Smooth muscle cell of the brain vasculature (primary cell): ENCODE data around the gene OR2A1.
"Not testable (repeated sequence)": the region's sequence is repeated elsewhere in the genome, so short reads cannot be mapped to it uniquely, and the experiment has no call there.

Source experiments
- DNase-seq: peaks from one replicate; pipeline ENCODE4 v3.0.0-alpha.2; 2012; ENCODE audit warnings: low read depth, low spot score

The OR2A1 gene

GRCh38 chr7:144323359-144323758 is 11.1 kb downstream of the OR2A1 start:
- not testable (repeated sequence) for DNase-seq

GRCh38 chr7:144325868-144326267 is 13.6 kb downstream of the OR2A1 start:
- DNase-seq = not testable (repeated sequence)

GRCh38 chr7:144330044-144330443 is 17.8 kb downstream of the OR2A1 start:
- not testable (repeated sequence) for DNase-seq

DNA sequence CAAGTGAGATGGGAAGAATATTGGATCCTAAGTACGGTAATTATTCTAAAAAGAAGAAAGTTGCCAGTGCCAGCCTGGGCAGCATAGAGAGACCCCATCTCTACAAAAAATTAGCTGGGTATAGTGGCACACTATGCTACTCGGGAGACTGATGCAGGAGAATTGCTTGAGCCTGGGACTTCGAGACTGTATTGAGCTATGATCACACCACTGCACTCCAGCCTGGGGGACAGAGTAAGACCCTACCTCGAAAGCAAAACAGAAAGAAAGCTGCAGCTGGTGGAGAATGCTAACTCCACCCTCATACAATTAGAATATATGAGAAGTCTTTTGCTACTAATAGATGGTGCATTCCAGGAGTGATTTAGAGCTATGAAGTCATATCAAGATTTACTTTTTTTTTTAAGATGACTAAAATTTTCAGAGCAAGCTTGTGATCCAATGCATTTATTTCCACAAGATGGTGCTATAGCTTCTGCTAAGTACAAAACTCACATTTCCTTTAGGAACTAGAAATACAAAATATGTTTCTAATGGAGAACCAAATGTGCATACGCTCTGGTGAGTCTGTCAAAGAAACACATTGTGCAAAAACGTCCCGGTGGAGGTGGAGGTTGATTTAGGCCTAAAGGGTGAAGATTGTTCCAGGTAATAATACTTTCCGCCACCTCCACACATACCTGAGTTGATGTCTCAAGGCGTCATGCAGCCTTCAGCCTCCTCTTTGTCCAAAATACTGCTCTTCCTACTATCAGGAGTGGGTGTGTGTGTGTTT is 19.2 kb downstream of the OR2A1 start:
- not testable (repeated sequence) for DNase-seq

- not testable (repeated sequence) for DNase-seq
Measured at GRCh38 chr7:144331996-144332288, 19.7 kb downstream of the OR2A1 start.

GRCh38 chr7:144348625-144349024 is 36.4 kb downstream of the OR2A1 start:
- DNase-seq = not testable (repeated sequence)

- DNase-seq = not testable (repeated sequence)
Measured at GRCh38 chr7:144351667-144352066, 39.4 kb downstream of the OR2A1 start.

GRCh38 chr7:144355176-144355822 is 43.1 kb downstream of the OR2A1 start, which contains the start of gene ARHGEF5:
Gene ARHGEF5, plus strand, starts transcription at chr7:144355402. Its CDS starts 7,268 bp downstream, at chr7:144362670.
- DNase-seq = not testable (repeated sequence)

DNA sequence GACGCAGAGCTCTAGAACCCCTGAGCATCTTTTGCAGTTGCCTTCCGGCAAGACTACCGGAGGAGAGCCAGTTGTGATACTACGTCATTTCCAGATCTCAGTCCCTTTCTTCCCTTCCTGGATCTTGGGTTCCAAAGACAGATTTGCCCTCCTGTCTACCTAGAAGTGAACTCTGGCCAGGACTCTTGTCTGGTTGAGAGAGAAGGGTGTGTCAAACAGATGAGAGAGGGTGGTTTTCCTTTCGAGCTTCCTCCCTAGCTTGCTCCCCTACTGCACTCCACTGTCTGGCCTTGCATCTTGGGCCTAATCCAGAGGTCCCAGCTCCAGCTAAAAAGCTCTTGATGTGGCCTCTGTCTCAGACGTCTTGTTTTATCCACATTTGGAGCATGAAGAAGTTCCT is 44.0 kb downstream of the OR2A1 start:
- DNase-seq = not testable (repeated sequence)

DNA sequence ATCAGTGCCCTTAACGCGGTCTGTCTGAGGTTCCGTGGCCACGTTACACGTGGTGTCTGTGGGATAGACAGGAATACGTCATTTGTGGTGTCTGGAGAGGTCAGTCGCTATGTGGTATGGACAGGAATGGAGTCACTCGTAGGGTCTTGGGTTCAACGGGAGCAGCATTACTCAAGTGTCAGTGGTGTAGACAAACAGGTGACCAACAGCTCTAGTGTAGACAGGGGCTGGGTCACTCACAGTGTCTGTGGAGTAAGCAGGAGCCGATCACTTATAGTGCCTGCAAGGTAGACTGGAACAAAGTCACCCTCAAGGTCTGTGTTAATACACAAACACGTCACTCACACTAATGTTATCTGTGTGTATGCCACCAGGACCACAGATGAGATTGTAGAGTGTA is 44.6 kb downstream of the OR2A1 start:
- not testable (repeated sequence) for DNase-seq

DNA sequence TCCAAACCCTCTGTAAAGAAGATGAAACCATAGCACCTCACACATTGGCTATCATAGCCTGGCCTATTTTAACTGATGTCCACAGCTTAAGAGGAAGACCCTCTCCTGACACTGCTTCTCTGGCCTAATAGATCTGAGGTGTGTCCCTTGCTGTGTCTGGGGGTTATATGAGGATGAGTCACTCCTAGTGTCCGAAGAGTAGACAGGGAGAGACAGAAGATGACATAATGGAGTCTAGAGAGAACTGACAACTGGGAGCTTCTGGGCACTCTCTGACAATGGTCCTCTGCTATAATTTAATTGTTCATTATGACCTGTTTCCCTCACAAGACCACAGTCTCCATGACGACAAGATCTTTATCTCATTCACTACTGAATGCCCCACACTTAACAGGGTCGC is 49.8 kb downstream of the OR2A1 start:
- not testable (repeated sequence) for DNase-seq

GRCh38 chr7:144365523-144365922 is 53.3 kb downstream of the OR2A1 start:
- DNase-seq = not testable (repeated sequence)

DNA sequence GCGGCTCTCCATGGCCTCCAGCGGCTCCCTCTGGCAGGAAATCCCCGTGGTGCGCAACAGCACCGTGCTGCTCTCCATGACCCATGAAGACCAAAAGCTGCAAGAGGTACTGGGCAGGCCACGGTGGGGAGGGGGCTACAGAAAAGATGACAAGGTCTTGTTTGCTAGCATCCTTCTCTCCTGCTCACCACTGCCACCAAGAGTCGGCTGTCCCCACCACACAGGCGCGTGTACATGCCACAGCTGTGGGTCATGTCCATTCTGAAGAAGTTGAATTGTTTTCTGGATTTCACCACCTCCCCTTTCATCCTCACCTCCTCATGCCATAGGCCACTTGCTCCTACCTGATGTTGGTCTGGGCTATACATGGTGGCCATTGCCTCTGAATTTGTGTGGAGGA is 55.0 kb downstream of the OR2A1 start:
- DNase-seq = not testable (repeated sequence)

- DNase-seq = not testable (repeated sequence)
Measured at GRCh38 chr7:144369221-144369620, 57.0 kb downstream of the OR2A1 start.
